ENCODE data around the gene S100Z.
"Not testable (repeated sequence)": the region's sequence is repeated elsewhere in the genome, so short reads cannot be mapped to it uniquely, and the experiment has no call there.

Gene S100Z

DNA sequence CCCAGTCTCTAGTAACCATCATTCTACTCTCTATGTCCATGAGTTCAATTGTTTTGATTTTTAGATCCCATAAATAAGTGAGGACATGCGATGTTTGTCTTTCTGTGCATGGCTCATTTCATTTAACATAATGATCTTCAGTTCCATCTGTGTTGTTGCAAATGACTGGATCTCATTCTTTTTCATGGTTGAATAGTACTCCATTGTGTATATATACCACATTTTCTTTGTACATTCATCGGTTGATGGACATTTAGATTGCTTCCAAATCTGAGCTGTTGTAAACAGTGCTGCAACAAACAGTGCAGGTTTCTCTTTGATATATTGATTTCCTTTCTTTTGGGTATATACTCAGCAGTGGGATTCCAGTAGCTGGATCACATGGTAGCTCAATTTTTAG lies 46.4 kb downstream of the S100Z start:
- ChIA-PET CTCF (interaction anchor here (1.4 kb wide), 1 partner anchor 19 kb away, joined by 3 read pairs; no protein-coding TSS in a partner anchor), POLR2A (no interaction called here)
- Histone ChIP-seq H3K36me3 (ENCODE audit: control insufficient read depth in 4 of 4, insufficient read depth in 4 of 4, low read length in 3 of 4) (peaks cover 0 to 40% (median 13%) of the 10 kb centered on the region in 4 experiments), H3K27me3 (replicated peaks in 2 of 5; ENCODE audit: control insufficient read depth in 4 of 5, insufficient read depth in 5 of 5, low read length in 4 of 5) (no peaks in the 10 kb centered on the region), H3K9me3 (ENCODE audit: control extremely low read depth in 1 of 5, control insufficient read depth in 4 of 5, insufficient read depth in 2 of 5, low read depth in 1 of 5, low read length in 4 of 5) (peaks cover 3 to 27% (median 9%) of the 10 kb centered on the region in 5 experiments), H3K27ac (ENCODE audit: insufficient read depth in 1 of 2, low read depth in 1 of 2, low read length in 2 of 2, poor library complexity in 1 of 2, severe bottlenecking in 2 of 2) (no peak overlapping the region), H3K4me3 (ENCODE audit: control insufficient read depth in 1 of 7, extremely low read depth in 1 of 7, insufficient read depth in 4 of 7, low read depth in 2 of 7, low read length in 6 of 7) (no peak overlapping the region), H3K4me1 (ENCODE audit: control extremely low read depth in 1 of 4, control insufficient read depth in 4 of 4, insufficient read depth in 4 of 4, low read length in 3 of 4) (peaks cover 0 to 2% (median 0%) of the 10 kb centered on the region in 4 experiments)
- no peak for DNase-seq
- no CpG with 5 or more reads among the region's 2 CpGs for WGBS (ENCODE audit: insufficient coverage)

DNA sequence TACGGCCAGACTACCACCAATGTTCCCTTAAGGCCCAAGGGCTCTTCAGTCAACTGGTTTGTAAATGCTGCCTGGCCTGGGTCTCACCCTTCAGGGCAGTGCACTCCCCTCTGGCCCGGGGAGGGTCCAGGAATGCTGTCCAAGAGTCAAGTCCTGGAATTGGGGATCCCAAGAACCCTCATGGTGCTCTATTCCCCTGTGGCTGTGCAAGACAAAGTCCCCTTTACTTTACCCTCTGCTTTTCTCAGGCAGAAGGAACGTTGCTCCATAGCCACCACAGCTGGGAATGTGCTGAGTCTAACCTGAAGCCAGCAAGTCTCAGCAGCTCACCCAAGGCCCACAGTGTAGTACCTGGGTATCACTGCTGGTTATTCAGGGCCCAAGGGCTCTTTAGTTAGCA lies 51.7 kb downstream of the S100Z start:
- CTCF ChIA-PET, result no interaction called here

DNA sequence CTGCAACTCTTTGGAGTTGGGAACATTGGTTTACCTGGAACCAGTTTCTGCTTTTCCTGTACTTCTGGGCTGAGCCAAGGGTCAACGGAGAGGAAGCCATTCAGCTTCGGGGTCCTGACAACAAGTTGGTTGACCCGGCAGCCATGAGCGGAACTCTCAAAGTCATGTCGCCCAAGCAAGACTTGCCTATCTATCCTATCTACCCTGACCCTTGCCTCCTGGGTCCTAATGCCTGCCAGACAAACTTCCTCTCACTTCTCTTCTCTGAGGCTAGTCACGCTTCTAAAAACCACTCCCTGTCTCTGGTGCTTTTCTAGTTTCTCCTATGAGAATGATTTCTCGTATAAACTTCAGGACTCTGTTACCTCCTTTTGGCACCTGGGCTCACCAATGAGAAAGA lies 58.4 kb downstream of the S100Z start:
- POLR2A ChIA-PET, result no interaction called here
- WGBS (ENCODE audit: insufficient coverage), result 99% methylated on average over 7 of the region's 7 CpGs
- no peak overlapping the region for H3K27ac ChIP-seq (ENCODE audit: insufficient read depth in 1 of 2, low read depth in 1 of 2, low read length in 2 of 2, poor library complexity in 1 of 2, severe bottlenecking in 2 of 2)
- CTCF ChIA-PET, result no interaction called here
- peaks cover 0 to 2% (median 0%) of the 10 kb centered on the region in 5 experiments for H3K9me3 ChIP-seq (ENCODE audit: control extremely low read depth in 1 of 5, control insufficient read depth in 4 of 5, insufficient read depth in 2 of 5, low read depth in 1 of 5, low read length in 4 of 5)
- H3K4me3 ChIP-seq (ENCODE audit: control insufficient read depth in 1 of 7, extremely low read depth in 1 of 7, insufficient read depth in 4 of 7, low read depth in 2 of 7, low read length in 6 of 7), result no peak overlapping the region
- peaks cover 0 to 18% (median 1%) of the 10 kb centered on the region in 4 experiments for H3K36me3 ChIP-seq (ENCODE audit: control insufficient read depth in 4 of 4, insufficient read depth in 4 of 4, low read length in 3 of 4)
- no peaks in the 10 kb centered on the region for H3K27me3 ChIP-seq (replicated peaks in 2 of 5; ENCODE audit: control insufficient read depth in 4 of 5, insufficient read depth in 5 of 5, low read length in 4 of 5)
- DNase-seq, result no peak
- peaks cover 0 to 7% (median 3%) of the 10 kb centered on the region in 4 experiments for H3K4me1 ChIP-seq (ENCODE audit: control extremely low read depth in 1 of 4, control insufficient read depth in 4 of 4, insufficient read depth in 4 of 4, low read length in 3 of 4)

More for the DNA sequence above, 51.7 kb downstream of the S100Z start:
- Histone ChIP-seq H3K27me3 (replicated peaks in 2 of 5; ENCODE audit: control insufficient read depth in 4 of 5, insufficient read depth in 5 of 5, low read length in 4 of 5) (no peaks in the 10 kb centered on the region), H3K9me3 (ENCODE audit: control extremely low read depth in 1 of 5, control insufficient read depth in 4 of 5, insufficient read depth in 2 of 5, low read depth in 1 of 5, low read length in 4 of 5) (peaks cover 3 to 43% (median 15%) of the 10 kb centered on the region in 5 experiments), H3K27ac (ENCODE audit: insufficient read depth in 1 of 2, low read depth in 1 of 2, low read length in 2 of 2, poor library complexity in 1 of 2, severe bottlenecking in 2 of 2) (no peak overlapping the region), H3K4me1 (ENCODE audit: control extremely low read depth in 1 of 4, control insufficient read depth in 4 of 4, insufficient read depth in 4 of 4, low read length in 3 of 4) (no peaks in the 10 kb centered on the region), H3K4me3 (ENCODE audit: control insufficient read depth in 1 of 7, extremely low read depth in 1 of 7, insufficient read depth in 4 of 7, low read depth in 2 of 7, low read length in 6 of 7) (no peak overlapping the region), H3K36me3 (ENCODE audit: control insufficient read depth in 4 of 4, insufficient read depth in 4 of 4, low read length in 3 of 4) (peaks cover 6 to 33% (median 20%) of the 10 kb centered on the region in 4 experiments)
- no peak for DNase-seq
- 97% methylated on average over 3 of the region's 3 CpGs for WGBS (ENCODE audit: insufficient coverage)
- POLR2A ChIA-PET, result no interaction called here

DNA sequence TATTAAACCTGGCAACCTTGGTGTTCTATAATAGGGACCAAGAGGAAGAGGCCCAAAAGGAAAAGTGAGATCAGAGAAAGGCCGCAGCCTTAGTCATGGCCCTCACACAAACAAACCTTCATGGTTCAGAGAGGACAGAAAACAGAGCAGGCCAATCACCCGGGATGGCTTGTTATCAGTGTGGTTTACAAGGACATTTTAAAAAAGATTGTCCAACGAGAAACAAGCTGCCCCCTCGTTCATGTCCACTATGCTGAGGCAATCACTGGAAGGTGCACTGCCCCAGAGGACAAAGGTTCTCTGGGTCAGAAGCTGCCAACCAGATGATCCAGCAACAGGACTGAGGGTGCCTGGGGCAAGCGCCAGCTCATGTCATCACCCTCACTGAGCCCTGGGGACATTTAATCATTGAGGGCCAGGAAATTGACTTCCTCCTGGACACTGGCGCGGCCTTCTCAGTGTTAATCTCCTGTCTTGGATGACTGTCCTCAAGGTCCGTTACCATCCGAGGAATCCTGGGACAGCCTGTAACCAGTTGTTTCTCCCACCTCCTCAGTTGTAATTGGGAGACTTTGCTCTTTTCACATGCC lies 60.6 kb downstream of the S100Z start:
- H3K27ac ChIP-seq (ENCODE audit: insufficient read depth in 1 of 2, low read depth in 1 of 2, low read length in 2 of 2, poor library complexity in 1 of 2, severe bottlenecking in 2 of 2); H3K27me3 ChIP-seq (replicated peaks in 2 of 5; ENCODE audit: control insufficient read depth in 4 of 5, insufficient read depth in 5 of 5, low read length in 4 of 5); H3K9me3 ChIP-seq (ENCODE audit: control extremely low read depth in 1 of 5, control insufficient read depth in 4 of 5, insufficient read depth in 2 of 5, low read depth in 1 of 5, low read length in 4 of 5); DNase-seq; H3K4me3 ChIP-seq (ENCODE audit: control insufficient read depth in 1 of 7, extremely low read depth in 1 of 7, insufficient read depth in 4 of 7, low read depth in 2 of 7, low read length in 6 of 7); H3K4me1 ChIP-seq (ENCODE audit: control extremely low read depth in 1 of 4, control insufficient read depth in 4 of 4, insufficient read depth in 4 of 4, low read length in 3 of 4); POLR2A ChIA-PET: not testable (repeated sequence)
- 99% methylated on average over 8 of the region's 9 CpGs for WGBS (ENCODE audit: insufficient coverage)
- CTCF ChIA-PET, result interaction anchor here (1.2 kb wide), 1 partner anchor 106 kb away, joined by 4 read pairs; no protein-coding TSS in a partner anchor
- H3K36me3 ChIP-seq (ENCODE audit: control insufficient read depth in 4 of 4, insufficient read depth in 4 of 4, low read length in 3 of 4), result peaks cover 2 to 32% (median 2%) of the 10 kb centered on the region in 4 experiments

DNA sequence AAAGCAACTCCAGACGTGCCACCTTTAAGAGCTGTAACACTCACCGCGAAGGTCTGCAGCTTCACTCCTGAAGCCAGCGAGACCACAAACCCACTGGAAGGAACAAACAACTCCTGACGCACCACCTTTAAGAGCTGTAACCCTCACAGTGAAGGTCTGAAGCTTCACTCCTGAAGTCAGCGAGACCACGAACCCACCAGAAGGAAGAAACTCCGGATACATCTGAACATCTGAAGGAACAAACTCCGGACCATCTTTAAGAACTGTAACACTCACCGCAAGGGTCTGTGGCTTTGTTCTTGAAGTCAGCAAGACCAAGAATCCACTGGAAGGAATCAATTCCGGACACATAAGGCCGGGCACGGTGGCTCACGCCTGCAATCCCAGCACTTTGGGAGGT lies 64.9 kb downstream of the S100Z start:
- H3K4me3 ChIP-seq (ENCODE audit: control insufficient read depth in 1 of 7, extremely low read depth in 1 of 7, insufficient read depth in 4 of 7, low read depth in 2 of 7, low read length in 6 of 7); POLR2A ChIA-PET; H3K4me1 ChIP-seq (ENCODE audit: control extremely low read depth in 1 of 4, control insufficient read depth in 4 of 4, insufficient read depth in 4 of 4, low read length in 3 of 4); H3K27ac ChIP-seq (ENCODE audit: insufficient read depth in 1 of 2, low read depth in 1 of 2, low read length in 2 of 2, poor library complexity in 1 of 2, severe bottlenecking in 2 of 2); H3K27me3 ChIP-seq (replicated peaks in 2 of 5; ENCODE audit: control insufficient read depth in 4 of 5, insufficient read depth in 5 of 5, low read length in 4 of 5); H3K9me3 ChIP-seq (ENCODE audit: control extremely low read depth in 1 of 5, control insufficient read depth in 4 of 5, insufficient read depth in 2 of 5, low read depth in 1 of 5, low read length in 4 of 5): not testable (repeated sequence)
- DNase-seq, result peak; percentile 22 to 82 (median 81)
- H3K36me3 ChIP-seq (ENCODE audit: control insufficient read depth in 4 of 4, insufficient read depth in 4 of 4, low read length in 3 of 4), result peaks cover 0 to 14% (median 2%) of the 10 kb centered on the region in 4 experiments
- 86% methylated on average over 12 of the region's 14 CpGs for WGBS (ENCODE audit: insufficient coverage)
- CTCF ChIA-PET, result interaction anchor here (0.6 to 1.3 kb wide), 3 partner anchors 14 to 102 kb away, joined by 3 to 6 read pairs (median 3); no protein-coding TSS in a partner anchor

DNA sequence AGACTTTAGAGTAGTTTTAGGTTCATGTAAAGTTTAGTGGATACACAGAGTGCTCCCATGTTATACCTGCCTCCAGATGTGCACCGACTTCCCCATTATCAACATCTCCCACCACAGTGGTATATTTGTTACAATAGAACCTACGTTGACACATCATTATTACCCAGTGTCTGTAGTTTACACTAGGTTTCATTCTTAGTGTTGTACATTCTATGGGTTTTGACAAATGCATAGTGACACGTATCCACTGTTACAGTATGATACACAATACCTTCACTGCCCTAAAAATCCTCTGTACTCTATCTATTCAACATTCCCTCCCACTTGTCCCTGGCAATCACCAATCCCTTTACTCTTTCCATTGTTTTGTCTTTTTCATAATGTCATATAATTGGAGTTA lies 68.7 kb downstream of the S100Z start:
- CTCF ChIA-PET, result interaction anchor here (1.1 to 1.8 kb wide), 2 partner anchors 10 to 33 kb away, joined by 4 read pairs; no protein-coding TSS in a partner anchor
- Histone ChIP-seq H3K27ac (ENCODE audit: insufficient read depth in 1 of 2, low read depth in 1 of 2, low read length in 2 of 2, poor library complexity in 1 of 2, severe bottlenecking in 2 of 2) (no peak overlapping the region), H3K4me3 (ENCODE audit: control insufficient read depth in 1 of 7, extremely low read depth in 1 of 7, insufficient read depth in 4 of 7, low read depth in 2 of 7, low read length in 6 of 7) (no peak overlapping the region), H3K36me3 (ENCODE audit: control insufficient read depth in 4 of 4, insufficient read depth in 4 of 4, low read length in 3 of 4) (peaks cover 0 to 15% (median 2%) of the 10 kb centered on the region in 4 experiments), H3K27me3 (replicated peaks in 2 of 5; ENCODE audit: control insufficient read depth in 4 of 5, insufficient read depth in 5 of 5, low read length in 4 of 5) (no peaks in the 10 kb centered on the region), H3K9me3 (ENCODE audit: control extremely low read depth in 1 of 5, control insufficient read depth in 4 of 5, insufficient read depth in 2 of 5, low read depth in 1 of 5, low read length in 4 of 5) (peaks cover 0 to 9% (median 0%) of the 10 kb centered on the region in 5 experiments), H3K4me1 (ENCODE audit: control extremely low read depth in 1 of 4, control insufficient read depth in 4 of 4, insufficient read depth in 4 of 4, low read length in 3 of 4) (peaks cover 0 to 9% (median 2%) of the 10 kb centered on the region in 4 experiments)
- POLR2A ChIA-PET, result no interaction called here
- 100% methylated on average over 1 of the region's 3 CpGs for WGBS (ENCODE audit: insufficient coverage)
- DNase-seq, result no peak

DNA sequence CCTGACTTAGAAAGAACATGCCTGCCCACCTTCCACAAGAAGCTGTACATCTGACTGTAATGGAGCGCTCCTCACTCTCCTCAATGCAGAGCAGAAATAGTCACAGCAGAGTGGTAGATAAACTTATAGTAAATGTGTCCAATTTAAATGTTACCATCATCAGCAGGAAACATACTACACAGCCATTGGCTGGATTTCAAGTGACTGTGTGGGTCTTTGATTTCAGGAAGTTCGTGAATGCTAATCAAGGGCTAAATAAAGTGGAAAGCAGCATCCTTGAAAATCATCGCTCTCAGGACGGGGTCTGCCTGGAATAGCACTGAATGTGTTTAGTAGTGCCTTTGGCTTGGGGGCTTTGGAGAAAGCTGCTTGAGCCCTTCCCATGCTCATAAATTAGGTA lies 70.7 kb downstream of the S100Z start:
- no CpG with 5 or more reads among the region's 4 CpGs for WGBS (ENCODE audit: insufficient coverage)
- H3K4me3 ChIP-seq (ENCODE audit: control insufficient read depth in 1 of 7, extremely low read depth in 1 of 7, insufficient read depth in 4 of 7, low read depth in 2 of 7, low read length in 6 of 7), result peak overlapping the region in 1 of 7 experiments; percentile 23
- ChIA-PET POLR2A (no interaction called here), CTCF (interaction anchor here (0.7 to 1.0 kb wide), 2 partner anchors 56 to 96 kb away, joined by 3 to 4 read pairs; no protein-coding TSS in a partner anchor)
- H3K27ac ChIP-seq (ENCODE audit: insufficient read depth in 1 of 2, low read depth in 1 of 2, low read length in 2 of 2, poor library complexity in 1 of 2, severe bottlenecking in 2 of 2), result no peak overlapping the region
- H3K36me3 ChIP-seq (ENCODE audit: control insufficient read depth in 4 of 4, insufficient read depth in 4 of 4, low read length in 3 of 4), result peaks cover 0 to 3% (median 0%) of the 10 kb centered on the region in 4 experiments
- no peaks in the 10 kb centered on the region for H3K27me3 ChIP-seq (replicated peaks in 2 of 5; ENCODE audit: control insufficient read depth in 4 of 5, insufficient read depth in 5 of 5, low read length in 4 of 5)
- peak; percentile 31 to 72 (median 64) for DNase-seq
- no peaks in the 10 kb centered on the region for H3K9me3 ChIP-seq (ENCODE audit: control extremely low read depth in 1 of 5, control insufficient read depth in 4 of 5, insufficient read depth in 2 of 5, low read depth in 1 of 5, low read length in 4 of 5)
- H3K4me1 ChIP-seq (ENCODE audit: control extremely low read depth in 1 of 4, control insufficient read depth in 4 of 4, insufficient read depth in 4 of 4, low read length in 3 of 4), result peaks cover 0 to 9% (median 2%) of the 10 kb centered on the region in 4 experiments
